ENCODE data around the gene KIAA0753.

The KIAA0753 gene

GRCh38 chr17:6530324-6530920 is 110.1 kb downstream of the KIAA0753 start:
- DNase-seq (ENCODE audit: low read depth), result no peak
- TF ChIP-seq, protein P1, sequence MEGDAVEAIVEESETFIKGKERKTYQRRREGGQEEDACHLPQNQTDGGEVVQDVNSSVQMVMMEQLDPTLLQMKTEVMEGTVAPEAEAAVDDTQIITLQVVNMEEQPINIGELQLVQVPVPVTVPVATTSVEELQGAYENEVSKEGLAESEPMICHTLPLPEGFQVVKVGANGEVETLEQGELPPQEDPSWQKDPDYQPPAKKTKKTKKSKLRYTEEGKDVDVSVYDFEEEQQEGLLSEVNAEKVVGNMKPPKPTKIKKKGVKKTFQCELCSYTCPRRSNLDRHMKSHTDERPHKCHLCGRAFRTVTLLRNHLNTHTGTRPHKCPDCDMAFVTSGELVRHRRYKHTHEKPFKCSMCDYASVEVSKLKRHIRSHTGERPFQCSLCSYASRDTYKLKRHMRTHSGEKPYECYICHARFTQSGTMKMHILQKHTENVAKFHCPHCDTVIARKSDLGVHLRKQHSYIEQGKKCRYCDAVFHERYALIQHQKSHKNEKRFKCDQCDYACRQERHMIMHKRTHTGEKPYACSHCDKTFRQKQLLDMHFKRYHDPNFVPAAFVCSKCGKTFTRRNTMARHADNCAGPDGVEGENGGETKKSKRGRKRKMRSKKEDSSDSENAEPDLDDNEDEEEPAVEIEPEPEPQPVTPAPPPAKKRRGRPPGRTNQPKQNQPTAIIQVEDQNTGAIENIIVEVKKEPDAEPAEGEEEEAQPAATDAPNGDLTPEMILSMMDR (conservative IDR thresholded peaks at IDR 0.05; ENCODE audit: control insufficient read depth, insufficient read depth, low read depth, low read length), result no peak
- no peak overlapping the region for H3K4me3 ChIP-seq (ENCODE audit: control insufficient read depth, low read depth, low read length)

DNA sequence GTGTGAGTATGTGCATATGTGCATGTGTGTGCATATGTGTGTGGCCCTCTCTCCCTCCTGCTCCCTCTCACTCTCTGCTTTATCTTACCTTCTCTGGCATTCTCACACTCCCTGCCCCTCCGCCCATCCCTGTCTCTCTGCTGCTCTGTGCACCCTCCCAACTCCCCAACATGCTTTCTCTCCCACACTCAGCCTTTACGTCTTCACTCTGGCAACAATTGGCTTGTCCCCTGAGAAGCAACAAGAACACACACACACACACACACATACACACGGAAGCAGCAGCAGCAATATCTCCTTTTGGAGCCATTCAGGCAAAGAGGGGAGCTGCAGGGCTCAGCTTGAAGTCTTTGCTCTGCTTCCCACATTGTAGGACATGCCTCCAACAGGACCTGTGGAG is 112.0 kb downstream of the KIAA0753 start:
- no peak for DNase-seq (ENCODE audit: low read depth)
- TF ChIP-seq, protein P1 (conservative IDR thresholded peaks at IDR 0.05; ENCODE audit: control insufficient read depth, insufficient read depth, low read depth, low read length), result no peak
- H3K4me3 ChIP-seq (ENCODE audit: control insufficient read depth, low read depth, low read length), result no peak overlapping the region
